K562 (cell line): ENCODE measurements around the gene SLC16A1. TPM values are rescaled to one million over a fixed set of nuclear protein-coding genes. Genes with fewer than 3 reads are reported as not detected.
A peak's percentile ranks its signal among the peaks of the same experiment; 100 is the strongest.

Experiments used
- ATAC-seq: fragments of 200-7000 bp; cut with Tn5 transposase; 3 replicates; pipeline ENCODE4 v1.9.1; 2020; ENCODE audit warnings: moderate library complexity
- BruUV-seq: library from RNA; stranded (reverse); fragments of 400-500 nt; replicated peaks from 2 replicates; lab custom pipeline; 2021; lab: Mats Ljungman, UMichigan
- CTCF ChIA-PET: fragments of 300-600 bp; formaldehyde crosslinking; extraction: SDS; loops from one replicate; lab custom pipeline; 2021; ENCODE audit warnings: low intra/inter-chr PET ratio; lab: Yijun Ruan, JAX
- POLR2A ChIA-PET: fragments of 300-600, 350-650 bp; sonication (Branson Sonifier 250); formaldehyde crosslinking; extraction: SDS; loops from one replicate; lab custom pipeline; 2021; ENCODE audit warnings: antibody characterized with exemption, inconsistent platforms; lab: Yijun Ruan, JAX
- DNase-seq, 4 experiments: peaks; one replicate each; pipeline versions ENCODE4 v3.0.0 to v3.0.0-alpha.2; 2011 to 2018; ENCODE audit warnings: low spot score in 3 of 4, mixed read lengths in 3 of 4; ENCODE audit errors: extremely low read depth in 1 of 4
- FAIRE-seq: peaks from 2 replicates; lab custom pipeline; 2011; peaks lifted over from hg19 to GRCh38; lab: Jason Lieb, UNC
- H2AFZ ChIP-seq: 2 replicates; pipeline ENCODE4 v1.6.0; 2011; ENCODE audit warnings: low read depth, low read length, control low read depth, inconsistent platforms
- H3K27ac ChIP-seq: fragments of 200-600 bp; 3 replicates; pipeline ENCODE4 v1.8.0; 2011; ENCODE audit warnings: low read depth, mild to moderate bottlenecking, control low read depth, inconsistent platforms, low read length, moderate library complexity, mixed read lengths; ENCODE audit errors: extremely low read depth
- H3K27me3 ChIP-seq, 2 experiments: fragments of 300-600 bp in 1 of 2; 2 replicates in 1 of 2; 3 replicates in 1 of 2; pipeline versions ENCODE4 v1.6.0 to v1.8.0; 2011; ENCODE audit warnings: inconsistent platforms in 2 of 2, low read length in 2 of 2, mild to moderate bottlenecking in 1 of 2, mixed read lengths in 1 of 2, moderate library complexity in 1 of 2; ENCODE audit not compliant: control insufficient read depth in 2 of 2, insufficient read depth in 2 of 2
- H3K36me3 ChIP-seq: fragments of 300-600 bp; 3 replicates; pipeline ENCODE4 v1.8.0; 2011; ENCODE audit warnings: mild to moderate bottlenecking, low read length, inconsistent platforms; ENCODE audit not compliant: control insufficient read depth, insufficient read depth
- H3K4me1 ChIP-seq, 2 experiments: fragments of 200-600 bp in 1 of 2; replicated peaks in 1 of 2; 2 replicates in 1 of 2; 3 replicates in 1 of 2; pipeline versions ENCODE4 v1.5.1 to v1.8.0; 2011; ENCODE audit warnings: inconsistent platforms in 2 of 2, low read length in 2 of 2, mild to moderate bottlenecking in 1 of 2, mixed read lengths in 1 of 2, moderate library complexity in 1 of 2; ENCODE audit not compliant: control insufficient read depth in 2 of 2, insufficient read depth in 2 of 2
- H3K4me2 ChIP-seq: 2 replicates; pipeline ENCODE4 v1.6.1; 2011; ENCODE audit warnings: low read length, control low read depth, inconsistent platforms, mixed read lengths; ENCODE audit not compliant: insufficient read depth
- H3K4me3 ChIP-seq: fragments of 200-600 bp; sonication (generic), shearing (Covaris generic); 2 replicates; pipeline ENCODE4 v1.5.1; 2016; ENCODE audit warnings: control low read depth, inconsistent platforms
- H3K79me2 ChIP-seq: fragments of 200-600 bp; 3 replicates; pipeline ENCODE4 v1.8.0; 2011; ENCODE audit warnings: low read length, inconsistent platforms; ENCODE audit not compliant: control insufficient read depth, insufficient read depth
- H3K9ac ChIP-seq, 2 experiments: 2 replicates each; pipeline versions ENCODE4 v1.6.0 to v1.6.1; 2011; ENCODE audit warnings: low read depth in 2 of 2, low read length in 2 of 2, control low read depth in 1 of 2, inconsistent platforms in 1 of 2, mild to moderate bottlenecking in 1 of 2, mixed read lengths in 1 of 2; ENCODE audit not compliant: insufficient read depth in 1 of 2
- H3K9me1 ChIP-seq: one replicate; pipeline ENCODE4 v1.6.0; 2011; ENCODE audit warnings: inconsistent platforms, mild to moderate bottlenecking, low read length, moderate library complexity; ENCODE audit not compliant: control insufficient read depth, insufficient read depth
- H3K9me3 ChIP-seq: replicated peaks from 2 replicates; pipeline ENCODE4 v1.5.1; 2011; ENCODE audit warnings: low read depth, low read length, inconsistent platforms; ENCODE audit not compliant: control insufficient read depth, insufficient read depth
- H4K20me1 ChIP-seq: replicated peaks from 2 replicates; pipeline ENCODE4 v1.6.1; 2011; ENCODE audit warnings: low read length, inconsistent platforms, mixed read lengths; ENCODE audit not compliant: control insufficient read depth, insufficient read depth
- CBX1 ChIP-seq: sonication (generic); IDR thresholded peaks from 2 replicates; pipeline ENCODE4 v1.6.1; 2016; ENCODE audit warnings: antibody characterized with exemption, low read depth, mild to moderate bottlenecking
- PHB2 ChIP-seq: fragments of 450-650 bp; IDR thresholded peaks from 2 replicates; pipeline ENCODE4 v1.6.1; 2017; ENCODE audit warnings: low read depth
- POLR2G ChIP-seq: fragments of 200-400 bp; formaldehyde crosslinking; IDR thresholded peaks from 2 replicates; pipeline ENCODE4 v1.6.1; 2017; ENCODE audit warnings: low read depth, mild to moderate bottlenecking, antibody characterized with exemption, low read length, moderate library complexity
- TAF15 ChIP-seq: fragments of 200-400 bp; formaldehyde crosslinking; IDR thresholded peaks from 2 replicates; pipeline ENCODE4 v1.6.1; 2017; ENCODE audit warnings: mild to moderate bottlenecking, low read depth, low read length, moderate library complexity
- ZBTB33 ChIP-seq: sonication (generic); formaldehyde crosslinking; IDR thresholded peaks from 2 replicates; pipeline ENCODE4 v1.8.1; 2023; ENCODE audit warnings: mild to moderate bottlenecking, missing genetic modification reagents
- WGBS: fragments of 100-300 bp; shearing (Covaris generic); methylation state at CpG from one replicate; pipeline ENCODE4 v1.1.6; 2016; ENCODE audit warnings: low coverage, mixed read lengths; ENCODE audit not compliant: insufficient coverage; ENCODE audit errors: missing lambda C conversion rate; 5-methylcytosine and 5-hydroxymethylcytosine counted together
- in situ Hi-C: fragments of 300-500 bp; cut with MboI; formaldehyde crosslinking; loops from 4 replicates; pipeline ENCODE4 v1.15.0; 2018; ENCODE audit warnings: inconsistent platforms, mixed read lengths
- intact Hi-C: fragments of 100-400 bp; cut with micrococcal nuclease; formaldehyde crosslinking; loops from 2 replicates; pipeline ENCODE4 v1.14.2; 2022
- polyA plus RNA-seq, 8 experiments: library from polyadenylated mRNA; depleted of rRNA in 4 of 8; stranded (reverse) in 5 of 8; unstranded in 3 of 8; fragments of >200 nt; fragmentation: Nextera tagmentation in 2 of 8; fragmentation: Illumina TruSeq in 1 of 8; extraction: Ambion mirVana in 2 of 8; extraction: Trizol in 1 of 8; gene quantifications; 2 replicates each; pipeline versions ENCODE4 v1.2.1 to v1.2.3, GENCODE V29; 2011 to 2014; ENCODE audit warnings: inconsistent platforms in 1 of 8, missing spikeins in 1 of 8
- total RNA-seq, 7 experiments: library from RNA; depleted of rRNA in 6 of 7; stranded (reverse); fragments of >200 nt in 6 of 7; fragmentation: Illumina TruSeq in 2 of 7; extraction: Trizol in 2 of 7; gene quantifications; 2 replicates each; pipeline versions ENCODE4 v1.2.1 to v1.2.3, GENCODE V29; 2011 to 2021; ENCODE audit warnings: low replicate concordance in 1 of 7

The SLC16A1 gene
- total and polyA plus RNA-seq, 9 of the 15 experiments (the other 6 are each of a cell fraction or from before 2014, with no cell fraction given), result 73.1 to 244 (median 117) TPM

DNA sequence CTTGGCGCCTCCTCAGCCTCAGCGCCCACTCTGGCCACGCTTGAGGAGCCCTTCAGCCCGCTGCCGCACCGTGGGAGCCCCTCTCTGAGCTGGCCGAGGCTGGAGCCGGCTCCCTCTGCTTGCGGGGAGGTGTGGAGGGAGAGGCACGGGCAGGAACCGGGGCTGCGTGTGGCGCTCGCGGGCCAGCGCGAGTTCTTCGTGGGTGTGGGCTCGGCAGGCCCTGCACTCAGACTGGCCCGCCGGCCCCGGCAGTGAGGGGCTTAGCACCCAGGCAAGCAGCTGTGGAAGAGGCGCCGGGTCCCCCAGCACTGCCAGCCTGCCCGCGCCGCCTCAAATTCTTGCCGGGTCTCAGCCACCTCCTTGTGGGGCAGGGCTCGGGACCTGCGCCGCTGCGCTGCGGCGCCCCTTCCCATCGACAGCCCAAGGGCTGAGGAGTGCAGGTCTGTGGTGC lies 61.4 kb downstream of the SLC16A1 start:
- no peaks in the 10 kb centered on the region for H3K27me3 ChIP-seq
- ATAC-seq (no peak; the same call in 2 of the 3 replicates), FAIRE-seq (no peak), DNase-seq (no peak)
- no peak overlapping the region for H3K27ac ChIP-seq
- intact Hi-C loops, result no loop called here
- no peaks in the 10 kb centered on the region for H3K79me2 ChIP-seq
- H3K9ac ChIP-seq, result no peak overlapping the region
- TF ChIP-seq CBX1, result peak; percentile 66; the same call in 1 of the 2 replicates
- TF ChIP-seq POLR2G, result peak; percentile 31; the same call in 1 of the 2 replicates
- TF ChIP-seq PHB2, result no peak
- TF ChIP-seq ZBTB33 (CRISPR knock-in tag), result peak; percentile 85
- no peak for TF ChIP-seq TAF15
- H3K9me1 ChIP-seq, result no peaks in the 10 kb centered on the region
- no peaks in the 10 kb centered on the region for H3K36me3 ChIP-seq
- peaks cover 9 to 11% of the 10 kb centered on the region in 2 experiments; a peak in 4 of 5 replicates for H3K4me1 ChIP-seq
- ChIA-PET POLR2A (interaction anchor here (0.6 to 3.6 kb wide), 6 partner anchors 9 to 59 kb away, joined by 3 to 14 read pairs (median 4); no protein-coding TSS in a partner anchor), CTCF (no interaction called here)
- BruUV-seq, result no TSS peak
- no peak overlapping the region for H3K4me3 ChIP-seq
- 93% methylated on average over 29 of the region's 35 CpGs for WGBS
- H3K9me3 ChIP-seq, result peaks cover 10% of the 10 kb centered on the region
- no peak overlapping the region for H2AFZ ChIP-seq
- H3K4me2 ChIP-seq, result no peak overlapping the region
- in situ Hi-C loops, result no loop called here
- no peaks in the 10 kb centered on the region for H4K20me1 ChIP-seq
